Measurements from ENCODE around the gene IL36A.

The IL36A gene

DNA sequence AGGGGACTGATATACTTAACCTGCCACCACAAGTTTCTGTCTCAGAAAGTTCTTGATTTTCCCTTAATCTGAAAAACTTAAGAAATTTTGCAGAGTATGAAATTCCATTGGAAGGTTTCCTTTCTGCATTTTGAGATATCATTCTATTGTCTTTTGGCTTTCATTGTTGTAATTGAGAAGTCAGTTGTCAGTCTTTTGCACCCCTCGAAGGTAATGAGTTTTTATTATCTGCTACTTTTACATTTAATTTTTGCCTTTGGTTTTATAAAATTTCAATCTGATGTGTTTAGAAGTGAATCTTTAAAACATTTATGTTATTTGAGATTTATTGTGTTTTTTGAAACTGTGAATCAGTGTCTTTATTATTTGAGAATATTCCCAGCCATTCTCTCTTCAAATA is 4.8 kb upstream of the IL36A start:
- no peak overlapping the region for H3K4me3 ChIP-seq (ENCODE audit: low read depth, low read length)
- TF ChIP-seq, protein P1, sequence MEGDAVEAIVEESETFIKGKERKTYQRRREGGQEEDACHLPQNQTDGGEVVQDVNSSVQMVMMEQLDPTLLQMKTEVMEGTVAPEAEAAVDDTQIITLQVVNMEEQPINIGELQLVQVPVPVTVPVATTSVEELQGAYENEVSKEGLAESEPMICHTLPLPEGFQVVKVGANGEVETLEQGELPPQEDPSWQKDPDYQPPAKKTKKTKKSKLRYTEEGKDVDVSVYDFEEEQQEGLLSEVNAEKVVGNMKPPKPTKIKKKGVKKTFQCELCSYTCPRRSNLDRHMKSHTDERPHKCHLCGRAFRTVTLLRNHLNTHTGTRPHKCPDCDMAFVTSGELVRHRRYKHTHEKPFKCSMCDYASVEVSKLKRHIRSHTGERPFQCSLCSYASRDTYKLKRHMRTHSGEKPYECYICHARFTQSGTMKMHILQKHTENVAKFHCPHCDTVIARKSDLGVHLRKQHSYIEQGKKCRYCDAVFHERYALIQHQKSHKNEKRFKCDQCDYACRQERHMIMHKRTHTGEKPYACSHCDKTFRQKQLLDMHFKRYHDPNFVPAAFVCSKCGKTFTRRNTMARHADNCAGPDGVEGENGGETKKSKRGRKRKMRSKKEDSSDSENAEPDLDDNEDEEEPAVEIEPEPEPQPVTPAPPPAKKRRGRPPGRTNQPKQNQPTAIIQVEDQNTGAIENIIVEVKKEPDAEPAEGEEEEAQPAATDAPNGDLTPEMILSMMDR (IDR thresholded peaks at IDR 0.05; ENCODE audit: low read depth, low read length), result no peak
- in situ Hi-C loops (cut with HindIII; ENCODE audit: low sequenced_read_pairs), result no loop called here
- DNase-seq (ENCODE audit: low read depth, low spot score), result no peak

DNA sequence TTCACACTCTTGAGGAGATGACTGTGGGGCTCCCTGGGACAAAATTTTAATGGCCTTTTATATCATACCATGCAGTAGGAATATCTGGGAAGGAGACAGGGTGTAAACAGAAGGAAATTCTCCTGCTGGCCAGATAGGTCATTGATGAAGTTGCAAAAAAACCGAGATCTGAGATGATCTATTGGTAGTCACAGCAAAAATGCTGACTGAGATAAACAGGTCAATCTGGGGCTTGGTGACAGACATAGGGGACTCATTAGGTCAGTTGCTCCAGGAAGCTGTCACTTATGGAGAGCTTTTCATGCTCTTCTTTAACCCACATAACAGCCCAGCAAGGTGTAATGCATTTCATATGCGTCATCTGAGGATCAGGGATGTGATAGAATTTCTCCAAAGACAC is 2.6 kb upstream of the IL36A start:
- in situ Hi-C loops (cut with HindIII; ENCODE audit: low sequenced_read_pairs), result no loop called here
- H3K4me3 ChIP-seq (ENCODE audit: low read depth, low read length), result no peak overlapping the region
- TF ChIP-seq, protein P1 (IDR thresholded peaks at IDR 0.05; ENCODE audit: low read depth, low read length), result no peak
- no peak for DNase-seq (ENCODE audit: low read depth, low spot score)

DNA sequence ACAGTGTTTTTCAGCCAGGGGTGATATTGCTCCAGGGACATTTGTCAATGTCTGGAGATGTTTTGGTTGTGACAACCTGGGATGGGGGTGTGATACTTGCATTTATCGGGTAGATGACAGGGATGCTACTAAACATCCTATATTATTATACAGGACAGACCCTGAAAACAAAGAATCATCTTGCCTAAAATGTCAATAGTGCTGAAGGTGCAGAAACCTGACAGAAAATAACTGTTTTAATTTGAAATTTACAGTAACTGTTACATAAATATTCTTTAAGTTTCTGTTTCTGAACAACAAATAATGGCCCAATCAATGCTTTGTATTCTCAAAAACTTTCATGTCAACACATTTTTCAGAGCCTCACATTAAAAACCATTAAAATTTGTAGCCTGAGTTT is 2.0 kb downstream of the IL36A start:
- in situ Hi-C loops (cut with HindIII; ENCODE audit: low sequenced_read_pairs), result no loop called here
- no peak for DNase-seq (ENCODE audit: low read depth, low spot score)
- TF ChIP-seq, protein P1 (IDR thresholded peaks at IDR 0.05; ENCODE audit: low read depth, low read length), result no peak
- H3K4me3 ChIP-seq (ENCODE audit: low read depth, low read length), result no peak overlapping the region

DNA sequence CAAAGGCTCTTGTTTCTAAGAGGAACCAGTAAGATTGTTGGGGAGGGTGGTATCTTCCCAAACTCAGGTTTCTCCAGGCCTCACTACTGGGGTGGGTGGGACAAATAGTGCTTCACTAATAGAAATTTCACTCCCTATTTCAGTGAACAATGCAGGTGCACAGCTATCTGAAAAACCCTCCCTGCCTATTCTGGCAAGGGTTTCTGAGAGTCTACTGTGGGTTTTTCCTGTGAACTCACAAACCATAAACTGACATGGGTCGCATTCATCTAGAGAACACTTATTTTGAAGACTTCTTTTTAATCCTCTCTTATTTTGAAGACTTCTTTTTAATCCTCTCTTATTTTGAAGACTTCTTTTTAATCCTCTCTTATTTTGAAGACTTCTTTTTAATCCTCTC is 4.4 kb downstream of the IL36A start:
- in situ Hi-C loops (cut with HindIII; ENCODE audit: low sequenced_read_pairs), result no loop called here
- TF ChIP-seq, protein P1 (IDR thresholded peaks at IDR 0.05; ENCODE audit: low read depth, low read length), result no peak
- no peak overlapping the region for H3K4me3 ChIP-seq (ENCODE audit: low read depth, low read length)
- no peak for DNase-seq (ENCODE audit: low read depth, low spot score)

DNA sequence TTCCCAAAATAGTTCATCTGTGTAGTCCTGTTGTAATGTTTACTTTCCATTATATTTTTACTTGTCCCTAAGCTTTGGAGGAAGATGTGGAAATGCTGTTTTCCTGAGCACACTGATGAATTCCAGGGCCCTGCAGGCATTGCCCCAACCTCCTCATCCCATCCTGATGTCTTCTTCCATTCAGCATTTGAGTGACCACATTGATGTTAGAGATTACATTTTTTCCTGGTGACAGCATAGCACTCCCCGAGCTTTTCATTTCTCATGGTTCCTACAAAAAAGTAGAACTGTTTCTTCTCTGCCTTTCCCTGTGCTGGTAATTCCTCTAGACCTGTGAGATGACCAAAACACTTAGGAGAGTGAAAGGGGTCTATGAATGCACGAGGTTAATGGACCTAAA is 4.8 kb downstream of the IL36A start:
- TF ChIP-seq, protein P1 (IDR thresholded peaks at IDR 0.05; ENCODE audit: low read depth, low read length), result no peak
- no peak overlapping the region for H3K4me3 ChIP-seq (ENCODE audit: low read depth, low read length)
- in situ Hi-C loops (cut with HindIII; ENCODE audit: low sequenced_read_pairs), result no loop called here
- no peak for DNase-seq (ENCODE audit: low read depth, low spot score)

DNA sequence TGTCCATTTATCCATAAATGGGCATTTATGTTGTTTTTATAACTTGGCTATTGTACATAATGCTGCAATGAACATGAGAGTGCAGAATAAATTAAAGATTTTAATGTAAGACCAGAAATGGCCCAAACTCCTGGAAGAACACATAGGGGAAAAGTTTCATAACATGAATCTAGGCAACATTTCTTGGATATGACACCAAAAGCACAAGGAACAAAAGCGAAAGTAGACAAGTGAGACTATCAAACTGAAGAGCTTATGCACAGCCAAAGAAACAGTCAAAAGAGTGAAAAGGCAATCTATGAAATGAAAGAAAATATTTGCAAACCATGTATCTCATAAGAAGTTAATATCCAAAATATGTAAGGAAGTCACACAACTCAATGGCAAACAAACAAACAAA is 5.8 kb downstream of the IL36A start:
- no peak for DNase-seq (ENCODE audit: low read depth, low spot score)
- TF ChIP-seq, protein P1 (IDR thresholded peaks at IDR 0.05; ENCODE audit: low read depth, low read length), result no peak
- no peak overlapping the region for H3K4me3 ChIP-seq (ENCODE audit: low read depth, low read length)
- in situ Hi-C loops (cut with HindIII; ENCODE audit: low sequenced_read_pairs), result no loop called here

Data from astrocyte of the spinal cord (primary cell).